ENCODE results near the gene CBLN3.

DNA sequence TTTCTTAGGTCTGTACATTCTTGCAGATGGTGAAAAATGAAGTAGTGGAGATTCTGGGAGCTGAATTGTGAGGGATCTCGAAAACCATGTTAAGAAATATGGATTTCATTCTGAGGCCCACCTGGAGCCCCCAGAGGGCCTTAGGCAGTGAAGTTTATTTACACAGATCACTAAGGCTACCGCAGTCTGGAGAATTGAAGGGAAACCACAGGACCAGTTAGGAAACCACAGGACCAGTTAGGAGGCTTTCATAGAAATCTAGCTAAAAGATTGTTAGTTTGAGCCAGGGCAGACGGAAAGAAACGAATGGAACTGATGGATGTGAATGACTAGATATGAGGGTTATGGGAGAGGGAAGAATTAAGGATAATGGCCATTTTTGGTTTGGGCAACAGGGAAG is 7.2 kb downstream of the CBLN3 start:
- TF ChIP-seq GABPA (tag; conservative IDR thresholded peaks at IDR 0.05; ENCODE audit: low read depth) = no peak
- no peak for TF ChIP-seq ZNF121 (CRISPR knock-in tag; conservative IDR thresholded peaks at IDR 0.05)
- no peak for TF ChIP-seq SREBF2 (CRISPR knock-in tag; IDR thresholded peaks at IDR 0.05)
- TF ChIP-seq, protein P1, sequence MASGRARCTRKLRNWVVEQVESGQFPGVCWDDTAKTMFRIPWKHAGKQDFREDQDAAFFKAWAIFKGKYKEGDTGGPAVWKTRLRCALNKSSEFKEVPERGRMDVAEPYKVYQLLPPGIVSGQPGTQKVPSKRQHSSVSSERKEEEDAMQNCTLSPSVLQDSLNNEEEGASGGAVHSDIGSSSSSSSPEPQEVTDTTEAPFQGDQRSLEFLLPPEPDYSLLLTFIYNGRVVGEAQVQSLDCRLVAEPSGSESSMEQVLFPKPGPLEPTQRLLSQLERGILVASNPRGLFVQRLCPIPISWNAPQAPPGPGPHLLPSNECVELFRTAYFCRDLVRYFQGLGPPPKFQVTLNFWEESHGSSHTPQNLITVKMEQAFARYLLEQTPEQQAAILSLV (tag; IDR thresholded peaks at IDR 0.05) = no peak
- TF ChIP-seq, protein P2, sequence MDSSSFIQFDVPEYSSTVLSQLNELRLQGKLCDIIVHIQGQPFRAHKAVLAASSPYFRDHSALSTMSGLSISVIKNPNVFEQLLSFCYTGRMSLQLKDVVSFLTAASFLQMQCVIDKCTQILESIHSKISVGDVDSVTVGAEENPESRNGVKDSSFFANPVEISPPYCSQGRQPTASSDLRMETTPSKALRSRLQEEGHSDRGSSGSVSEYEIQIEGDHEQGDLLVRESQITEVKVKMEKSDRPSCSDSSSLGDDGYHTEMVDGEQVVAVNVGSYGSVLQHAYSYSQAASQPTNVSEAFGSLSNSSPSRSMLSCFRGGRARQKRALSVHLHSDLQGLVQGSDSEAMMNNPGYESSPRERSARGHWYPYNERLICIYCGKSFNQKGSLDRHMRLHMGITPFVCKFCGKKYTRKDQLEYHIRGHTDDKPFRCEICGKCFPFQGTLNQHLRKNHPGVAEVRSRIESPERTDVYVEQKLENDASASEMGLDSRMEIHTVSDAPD (CRISPR knock-in tag; IDR thresholded peaks at IDR 0.05) = no peak
- TF ChIP-seq, protein P3, sequence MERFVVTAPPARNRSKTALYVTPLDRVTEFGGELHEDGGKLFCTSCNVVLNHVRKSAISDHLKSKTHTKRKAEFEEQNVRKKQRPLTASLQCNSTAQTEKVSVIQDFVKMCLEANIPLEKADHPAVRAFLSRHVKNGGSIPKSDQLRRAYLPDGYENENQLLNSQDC (CRISPR knock-in tag; IDR thresholded peaks at IDR 0.05) = no peak
- TF ChIP-seq CTCF (IDR thresholded peaks at IDR 0.05 in 2 of 3, conservative IDR thresholded peaks at IDR 0.05 in 1 of 3; ENCODE audit: insufficient read depth in 2 of 3, low read depth in 1 of 3, low read length in 3 of 3) = no peak
- no peak for TF ChIP-seq XRCC3 (IDR thresholded peaks at IDR 0.05)
